Measurements from ENCODE around the gene TAB2.
"Not testable (repeated sequence)": the region's sequence is repeated elsewhere in the genome, so short reads cannot be mapped to it uniquely, and the experiment has no call there.

TAB2 gene

GRCh38 chr6:149313070-149313469 lies 4.4 kb upstream of the TAB2 start:
- H3K4me1 ChIP-seq (ENCODE audit: control insufficient read depth, insufficient read depth, low read length): peaks cover 8% of the 10 kb centered on the region; the same call in 1 of the 2 replicates
- no peak overlapping the region for H3K27ac ChIP-seq (ENCODE audit: low read depth, low read length)
- no peaks in the 10 kb centered on the region for H3K9me3 ChIP-seq (ENCODE audit: control insufficient read depth, insufficient read depth, low read depth, low read length)

DNA sequence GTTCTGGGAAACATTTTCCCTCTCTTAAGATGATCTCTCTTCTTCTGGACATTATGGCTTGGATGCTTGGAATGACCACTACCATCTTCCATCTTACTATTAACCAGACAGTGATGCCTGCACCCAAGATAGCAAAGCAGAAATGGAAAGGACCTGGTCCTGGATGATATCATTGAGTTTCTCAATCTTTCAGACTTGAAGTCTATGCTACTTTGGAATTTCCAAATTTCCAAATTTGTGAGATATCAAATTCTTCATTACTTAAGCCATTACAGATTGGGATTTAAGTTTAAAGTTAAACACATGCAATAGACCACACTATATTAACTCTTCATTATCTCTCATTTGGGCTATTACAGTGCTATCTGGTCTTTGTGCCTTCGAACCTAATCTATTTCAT lies 3.7 kb upstream of the TAB2 start:
- H3K27ac ChIP-seq (ENCODE audit: low read depth, low read length): no peak overlapping the region
- no peaks in the 10 kb centered on the region for H3K9me3 ChIP-seq (ENCODE audit: control insufficient read depth, insufficient read depth, low read depth, low read length)
- no peak overlapping the region for H3K9ac ChIP-seq (ENCODE audit: low read length)

More at GRCh38 chr6:149313070-149313469, 4.4 kb upstream of the TAB2 start:
- Histone ChIP-seq H3K9ac (ENCODE audit: low read length) (no peak overlapping the region), H3K4me3 (ENCODE audit: low read depth, low read length) (no peak overlapping the region), H3K36me3 (ENCODE audit: control insufficient read depth, insufficient read depth, low read length) (no peaks in the 10 kb centered on the region), H3K27me3 (ENCODE audit: control insufficient read depth, insufficient read depth, low read length) (no peaks in the 10 kb centered on the region)

DNA sequence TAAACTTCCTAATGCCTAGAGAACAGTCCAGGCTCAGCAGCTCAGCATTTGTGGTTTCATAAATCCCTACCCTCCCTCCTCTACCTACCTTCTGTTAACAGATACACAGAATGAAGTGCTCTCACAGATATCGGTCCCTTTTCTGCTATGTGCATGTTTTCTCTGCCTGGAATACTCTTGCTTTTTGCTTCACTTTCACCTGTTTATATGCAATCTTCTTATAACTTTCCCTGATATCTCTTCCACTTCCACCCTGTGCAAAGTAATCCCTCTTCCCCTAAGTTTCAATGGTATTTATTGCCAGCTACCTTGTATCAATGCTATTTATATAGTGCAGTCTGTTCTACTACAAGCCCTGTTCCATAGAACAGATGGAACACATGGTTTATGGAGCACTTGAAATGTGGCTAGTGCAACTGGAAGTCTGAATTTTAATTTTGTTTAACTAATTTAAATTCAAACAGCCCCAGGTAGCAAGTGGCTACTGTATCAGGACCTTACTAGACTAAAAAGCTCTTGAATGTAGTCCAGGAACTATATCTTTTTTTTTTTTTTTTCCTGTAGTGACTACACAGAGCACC lies 3.1 kb upstream of the TAB2 start:
- no peak overlapping the region for H3K4me3 ChIP-seq (ENCODE audit: low read depth, low read length)
- peaks cover 12% of the 10 kb centered on the region for H3K4me1 ChIP-seq (ENCODE audit: control insufficient read depth, insufficient read depth, low read length)
- H3K9ac ChIP-seq (ENCODE audit: low read length): no peak overlapping the region
- H3K36me3 ChIP-seq (ENCODE audit: control insufficient read depth, insufficient read depth, low read length): no peaks in the 10 kb centered on the region
- H3K27me3 ChIP-seq (ENCODE audit: control insufficient read depth, insufficient read depth, low read length): no peaks in the 10 kb centered on the region
- H3K27ac ChIP-seq (ENCODE audit: low read depth, low read length): no peak overlapping the region
- H3K9me3 ChIP-seq (ENCODE audit: control insufficient read depth, insufficient read depth, low read depth, low read length): no peaks in the 10 kb centered on the region

More for the DNA sequence above, 3.7 kb upstream of the TAB2 start:
- Histone ChIP-seq H3K4me1 (ENCODE audit: control insufficient read depth, insufficient read depth, low read length) (peaks cover 8% of the 10 kb centered on the region; the same call in 1 of the 2 replicates), H3K27me3 (ENCODE audit: control insufficient read depth, insufficient read depth, low read length) (no peaks in the 10 kb centered on the region), H3K36me3 (ENCODE audit: control insufficient read depth, insufficient read depth, low read length) (no peaks in the 10 kb centered on the region), H3K4me3 (ENCODE audit: low read depth, low read length) (no peak overlapping the region)

- Histone ChIP-seq H3K27me3 (ENCODE audit: control insufficient read depth, insufficient read depth, low read length) (no peaks in the 10 kb centered on the region), H3K4me3 (ENCODE audit: low read depth, low read length) (peak overlapping the region; percentile 95), H3K9me3 (ENCODE audit: control insufficient read depth, insufficient read depth, low read depth, low read length) (no peaks in the 10 kb centered on the region), H3K27ac (ENCODE audit: low read depth, low read length) (no peak overlapping the region), H3K4me1 (ENCODE audit: control insufficient read depth, insufficient read depth, low read length) (peaks cover 16% of the 10 kb centered on the region; the same call in 1 of the 2 replicates), H3K36me3 (ENCODE audit: control insufficient read depth, insufficient read depth, low read length) (no peaks in the 10 kb centered on the region), H3K9ac (ENCODE audit: low read length) (peak overlapping the region; percentile 94)
Observed at GRCh38 chr6:149316108-149316727, 1.3 kb upstream of the TAB2 start.

DNA sequence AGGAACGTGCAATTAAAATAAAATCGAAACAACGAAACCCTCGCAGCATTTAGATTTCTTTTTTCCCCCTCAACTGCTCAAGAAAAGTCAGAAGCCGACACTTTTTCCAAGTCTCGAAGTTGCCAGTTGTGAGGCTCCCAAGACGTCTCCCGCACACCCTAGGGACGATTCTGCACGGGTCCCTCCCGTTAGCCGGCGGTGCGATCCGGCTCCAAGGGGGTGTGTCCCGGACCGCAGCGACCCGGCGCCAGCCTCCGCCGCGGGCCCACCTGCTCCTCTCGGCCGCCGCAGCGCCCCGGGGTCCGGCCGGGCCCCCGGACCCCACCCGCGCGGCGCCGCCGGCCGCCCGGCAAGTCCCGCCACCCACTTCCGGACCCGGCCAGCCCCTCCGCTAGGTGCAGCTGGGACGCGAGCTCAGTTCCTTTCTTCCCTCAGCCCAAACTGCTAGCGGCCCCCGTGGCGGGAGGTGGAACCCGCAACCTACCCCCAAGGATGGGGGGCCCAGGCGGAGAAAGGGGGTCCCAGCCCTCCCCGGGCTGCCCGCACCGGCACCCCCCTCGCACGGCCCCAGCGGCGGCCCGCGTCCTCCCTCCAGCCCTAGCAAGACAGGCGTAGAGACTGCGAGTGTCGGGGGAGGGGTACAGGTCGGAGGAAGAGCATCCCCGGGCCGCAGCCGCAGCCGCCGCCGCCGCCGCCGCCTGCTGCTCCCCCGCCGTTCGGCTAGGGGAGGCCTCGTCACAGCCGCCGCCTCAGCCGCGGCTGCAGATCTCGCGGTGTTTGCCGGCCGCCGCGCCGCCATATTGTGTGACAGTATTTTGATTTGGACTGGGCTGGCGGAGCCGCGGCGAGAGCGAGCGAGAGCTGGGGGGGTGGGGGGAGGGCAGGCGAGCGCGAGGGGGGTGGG lies 520 bp upstream of the TAB2 start:
- H3K27me3 ChIP-seq (ENCODE audit: control insufficient read depth, insufficient read depth, low read length): no peaks in the 10 kb centered on the region

DNA sequence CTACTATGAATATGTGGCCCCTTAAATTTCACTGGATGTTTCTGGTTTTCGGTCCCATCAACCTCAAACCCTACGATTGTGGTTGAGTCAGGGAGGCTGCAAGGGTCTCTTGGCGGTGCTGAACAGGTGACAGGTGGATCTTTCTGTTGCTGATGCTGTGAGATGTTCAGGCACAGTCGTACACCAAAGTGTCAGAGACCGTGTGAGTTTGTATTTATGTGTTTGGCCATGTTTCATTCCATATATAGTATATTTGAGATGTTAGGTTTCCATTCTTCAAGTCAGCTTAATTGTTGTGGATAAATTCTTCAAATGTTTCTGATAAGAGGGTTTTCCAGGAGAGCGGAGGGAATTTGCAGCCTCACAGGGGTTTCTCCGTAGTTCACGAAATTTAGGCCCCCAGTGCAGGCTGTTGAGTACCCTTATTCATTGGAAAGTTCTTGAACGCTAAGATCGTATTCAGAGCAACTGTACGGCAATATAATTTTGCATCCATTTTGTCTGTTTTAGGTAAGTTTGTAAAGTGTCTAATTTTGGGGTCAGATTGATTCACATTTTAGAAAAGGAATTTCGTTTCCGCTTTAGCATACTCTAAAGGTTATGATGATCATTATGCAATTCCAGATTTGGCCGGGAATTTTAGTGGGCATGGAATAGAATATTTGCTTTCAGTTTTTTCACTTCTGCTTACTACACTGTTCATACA lies 1.2 kb downstream of the TAB2 start:
- H3K9me3 ChIP-seq (ENCODE audit: control insufficient read depth, insufficient read depth, low read depth, low read length): no peaks in the 10 kb centered on the region
- H3K9ac ChIP-seq (ENCODE audit: low read length): peak overlapping the region; percentile 49
- peak overlapping the region; percentile 95 for H3K4me3 ChIP-seq (ENCODE audit: low read depth, low read length)
- peaks cover 26% of the 10 kb centered on the region for H3K4me1 ChIP-seq (ENCODE audit: control insufficient read depth, insufficient read depth, low read length)
- H3K27ac ChIP-seq (ENCODE audit: low read depth, low read length): no peak overlapping the region
- no peaks in the 10 kb centered on the region for H3K36me3 ChIP-seq (ENCODE audit: control insufficient read depth, insufficient read depth, low read length)
- H3K27me3 ChIP-seq (ENCODE audit: control insufficient read depth, insufficient read depth, low read length): no peaks in the 10 kb centered on the region

More for the DNA sequence above, 520 bp upstream of the TAB2 start:
- Histone ChIP-seq H3K9me3 (ENCODE audit: control insufficient read depth, insufficient read depth, low read depth, low read length) (no peaks in the 10 kb centered on the region), H3K4me3 (ENCODE audit: low read depth, low read length) (peak overlapping the region; percentile 95), H3K4me1 (ENCODE audit: control insufficient read depth, insufficient read depth, low read length) (peaks cover 16% of the 10 kb centered on the region; the same call in 1 of the 2 replicates), H3K9ac (ENCODE audit: low read length) (peak overlapping the region; percentile 96), H3K27ac (ENCODE audit: low read depth, low read length) (peak overlapping the region; percentile 93), H3K36me3 (ENCODE audit: control insufficient read depth, insufficient read depth, low read length) (no peaks in the 10 kb centered on the region)

GRCh38 chr6:149319422-149319821 lies 1.9 kb downstream of the TAB2 start:
- H3K4me1 ChIP-seq (ENCODE audit: control insufficient read depth, insufficient read depth, low read length): peaks cover 30% of the 10 kb centered on the region
- H3K27me3 ChIP-seq (ENCODE audit: control insufficient read depth, insufficient read depth, low read length): no peaks in the 10 kb centered on the region
- H3K4me3 ChIP-seq (ENCODE audit: low read depth, low read length): peak overlapping the region; percentile 95
- H3K9me3 ChIP-seq (ENCODE audit: control insufficient read depth, insufficient read depth, low read depth, low read length): no peaks in the 10 kb centered on the region
- H3K36me3 ChIP-seq (ENCODE audit: control insufficient read depth, insufficient read depth, low read length): no peaks in the 10 kb centered on the region
- H3K27ac ChIP-seq (ENCODE audit: low read depth, low read length): no peak overlapping the region
- H3K9ac ChIP-seq (ENCODE audit: low read length): no peak overlapping the region

GRCh38 chr6:149320016-149320415 lies 2.5 kb downstream of the TAB2 start:
- peaks cover 31% of the 10 kb centered on the region for H3K4me1 ChIP-seq (ENCODE audit: control insufficient read depth, insufficient read depth, low read length)
- H3K27me3 ChIP-seq (ENCODE audit: control insufficient read depth, insufficient read depth, low read length); H3K4me3 ChIP-seq (ENCODE audit: low read depth, low read length); H3K9ac ChIP-seq (ENCODE audit: low read length); H3K9me3 ChIP-seq (ENCODE audit: control insufficient read depth, insufficient read depth, low read depth, low read length); H3K36me3 ChIP-seq (ENCODE audit: control insufficient read depth, insufficient read depth, low read length); H3K27ac ChIP-seq (ENCODE audit: low read depth, low read length): not testable (repeated sequence)

- no peak overlapping the region for H3K4me3 ChIP-seq (ENCODE audit: low read depth, low read length)
- H3K27me3 ChIP-seq (ENCODE audit: control insufficient read depth, insufficient read depth, low read length): no peaks in the 10 kb centered on the region
- no peak overlapping the region for H3K9ac ChIP-seq (ENCODE audit: low read length)
- H3K4me1 ChIP-seq (ENCODE audit: control insufficient read depth, insufficient read depth, low read length): peaks cover 31% of the 10 kb centered on the region
- H3K27ac ChIP-seq (ENCODE audit: low read depth, low read length): no peak overlapping the region
- no peaks in the 10 kb centered on the region for H3K9me3 ChIP-seq (ENCODE audit: control insufficient read depth, insufficient read depth, low read depth, low read length)
- no peaks in the 10 kb centered on the region for H3K36me3 ChIP-seq (ENCODE audit: control insufficient read depth, insufficient read depth, low read length)
Observed at GRCh38 chr6:149320796-149321195, 3.3 kb downstream of the TAB2 start.

DNA sequence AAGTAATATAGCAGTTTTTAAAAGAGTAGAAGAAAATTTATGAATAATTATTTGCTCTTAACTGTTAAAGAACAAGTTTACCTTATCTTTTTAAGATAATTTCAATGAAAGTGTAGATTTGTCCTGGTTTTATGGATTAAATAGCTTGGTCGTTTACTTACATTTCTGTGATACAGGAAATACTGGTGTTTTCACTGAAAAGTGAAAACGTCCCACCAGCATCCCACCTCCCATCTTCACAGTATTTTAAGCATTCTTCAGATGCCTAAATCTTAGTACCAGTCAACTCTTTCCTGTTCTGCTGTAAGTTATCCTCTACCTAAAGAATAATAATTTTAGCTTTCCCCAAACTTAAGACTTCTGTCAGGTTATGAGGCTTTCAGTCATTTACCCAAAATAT lies 5.8 kb downstream of the TAB2 start:
- H3K36me3 ChIP-seq (ENCODE audit: control insufficient read depth, insufficient read depth, low read length): no peaks in the 10 kb centered on the region
- no peak overlapping the region for H3K4me3 ChIP-seq (ENCODE audit: low read depth, low read length)
- H3K27me3 ChIP-seq (ENCODE audit: control insufficient read depth, insufficient read depth, low read length): no peaks in the 10 kb centered on the region
- no peak overlapping the region for H3K9ac ChIP-seq (ENCODE audit: low read length)
- peaks cover 31% of the 10 kb centered on the region for H3K4me1 ChIP-seq (ENCODE audit: control insufficient read depth, insufficient read depth, low read length)
- H3K9me3 ChIP-seq (ENCODE audit: control insufficient read depth, insufficient read depth, low read depth, low read length): no peaks in the 10 kb centered on the region
- no peak overlapping the region for H3K27ac ChIP-seq (ENCODE audit: low read depth, low read length)
